ENCODE data around the gene ARF1. TPM values are rescaled to one million over a fixed set of nuclear protein-coding genes. Genes with fewer than 3 reads are reported as not detected.

The ARF1 gene
- total and polyA plus RNA-seq, 2 donors (not counting 1 experiment from before 2014, with no cell fraction given): 193 to 389 TPM

DNA sequence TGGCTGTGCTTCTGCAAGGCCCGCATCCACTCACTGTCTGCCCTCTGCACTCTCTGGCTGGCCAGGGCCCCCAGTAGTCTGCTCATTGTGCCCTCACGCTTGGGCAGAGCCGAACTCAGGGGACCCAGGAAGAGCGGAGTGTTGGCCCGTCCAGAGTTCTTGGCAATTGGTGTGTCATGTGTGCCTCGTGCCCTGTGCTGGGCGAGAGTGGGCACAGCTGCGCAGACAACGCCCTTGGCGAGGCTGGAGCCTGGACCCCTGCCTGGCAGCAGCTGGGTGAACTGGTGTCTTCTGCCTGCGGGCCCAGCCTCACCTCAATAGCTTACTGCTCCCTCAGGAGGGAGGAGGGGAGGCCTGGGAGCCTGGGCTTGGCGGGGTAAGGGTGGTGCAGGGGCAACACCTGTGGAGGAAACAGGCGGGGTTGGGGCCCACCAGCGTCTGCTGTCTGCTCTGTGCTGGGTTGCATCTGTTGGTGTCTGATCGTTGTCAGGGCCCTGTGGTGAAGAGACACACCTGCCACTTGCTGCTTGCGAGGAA is 59.7 kb downstream of the ARF1 start:
- Mint-ChIP-seq H3K27ac (no peak overlapping the region), H3K9me3 (ENCODE audit: insufficient read depth) (no peaks in the 10 kb centered on the region), H3K4me3 (peak overlapping the region; percentile 49), H3K27me3 (no peaks in the 10 kb centered on the region), H3K4me1 (peaks cover 54% of the 10 kb centered on the region)
- Histone ChIP-seq H3K27me3 (replicated peaks in 1 of 4; ENCODE audit: control extremely low read depth in 1 of 4, control insufficient read depth in 3 of 4, insufficient read depth in 4 of 4, low read length in 3 of 4) (no peaks in the 10 kb centered on the region), H3K27ac (ENCODE audit: low read length in 2 of 2) (no peak overlapping the region), H3K4me1 (ENCODE audit: control insufficient read depth in 2 of 2, insufficient read depth in 2 of 2, low read length in 2 of 2) (peaks cover 48 to 66% of the 10 kb centered on the region in 2 donors), H3K79me2 (ENCODE audit: control insufficient read depth, insufficient read depth, low read length) (peaks cover 65% of the 10 kb centered on the region), H3K4me2 (replicated peaks; ENCODE audit: low read depth, low read length, poor library complexity, severe bottlenecking) (peak overlapping the region; percentile 98), H4K20me1 (ENCODE audit: control insufficient read depth, insufficient read depth, low read length, poor library complexity, severe bottlenecking) (peaks cover 69% of the 10 kb centered on the region), H2AFZ (ENCODE audit: insufficient read depth, low read depth, low read length, poor library complexity, severe bottlenecking) (no peak overlapping the region), H3K9ac (ENCODE audit: low read length) (no peak overlapping the region), H3K4me3 (ENCODE audit: control extremely low read depth in 1 of 5, extremely low read depth in 1 of 5, insufficient read depth in 1 of 5, low read depth in 2 of 5, low read length in 4 of 5) (no peak overlapping the region), H3K9me3 (ENCODE audit: control extremely low read depth in 1 of 3, control insufficient read depth in 2 of 3, insufficient read depth in 1 of 3, low read length in 2 of 3) (peaks cover 0 to 11% (median 0%) of the 10 kb centered on the region in 3 donors), H3K36me3 (replicated peaks in 1 of 2; ENCODE audit: control extremely low read depth in 1 of 2, control insufficient read depth in 1 of 2, extremely low read depth in 1 of 2, insufficient read depth in 2 of 2, low read length in 1 of 2) (peaks cover 0 to 30% of the 10 kb centered on the region in 2 experiments)
- ChIA-PET POLR2A (no interaction called here), CTCF (interaction anchor here (0.8 to 1.6 kb wide), 3 partner anchors 11 to 24 kb away, joined by 3 to 7 read pairs (median 5); partner anchors contain the start of gene IBA57)
- 67% methylated on average over 14 of the region's 16 CpGs for whole genome bisulfite sequencing (ENCODE audit: insufficient coverage)
- ATAC-seq (ENCODE audit: low read depth) (no peak), DNase-seq (peak; percentile 18)
- TF ChIP-seq EZH2 (IDR thresholded peaks at IDR 0.05; ENCODE audit: borderline replicate concordance, insufficient read depth, low read depth, low read length, poor library complexity, severe bottlenecking): no peak
- TF ChIP-seq, protein P1, sequence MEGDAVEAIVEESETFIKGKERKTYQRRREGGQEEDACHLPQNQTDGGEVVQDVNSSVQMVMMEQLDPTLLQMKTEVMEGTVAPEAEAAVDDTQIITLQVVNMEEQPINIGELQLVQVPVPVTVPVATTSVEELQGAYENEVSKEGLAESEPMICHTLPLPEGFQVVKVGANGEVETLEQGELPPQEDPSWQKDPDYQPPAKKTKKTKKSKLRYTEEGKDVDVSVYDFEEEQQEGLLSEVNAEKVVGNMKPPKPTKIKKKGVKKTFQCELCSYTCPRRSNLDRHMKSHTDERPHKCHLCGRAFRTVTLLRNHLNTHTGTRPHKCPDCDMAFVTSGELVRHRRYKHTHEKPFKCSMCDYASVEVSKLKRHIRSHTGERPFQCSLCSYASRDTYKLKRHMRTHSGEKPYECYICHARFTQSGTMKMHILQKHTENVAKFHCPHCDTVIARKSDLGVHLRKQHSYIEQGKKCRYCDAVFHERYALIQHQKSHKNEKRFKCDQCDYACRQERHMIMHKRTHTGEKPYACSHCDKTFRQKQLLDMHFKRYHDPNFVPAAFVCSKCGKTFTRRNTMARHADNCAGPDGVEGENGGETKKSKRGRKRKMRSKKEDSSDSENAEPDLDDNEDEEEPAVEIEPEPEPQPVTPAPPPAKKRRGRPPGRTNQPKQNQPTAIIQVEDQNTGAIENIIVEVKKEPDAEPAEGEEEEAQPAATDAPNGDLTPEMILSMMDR (IDR thresholded peaks at IDR 0.05): no peak
- intact Hi-C loops (cut with micrococcal nuclease): no loop called here

DNA sequence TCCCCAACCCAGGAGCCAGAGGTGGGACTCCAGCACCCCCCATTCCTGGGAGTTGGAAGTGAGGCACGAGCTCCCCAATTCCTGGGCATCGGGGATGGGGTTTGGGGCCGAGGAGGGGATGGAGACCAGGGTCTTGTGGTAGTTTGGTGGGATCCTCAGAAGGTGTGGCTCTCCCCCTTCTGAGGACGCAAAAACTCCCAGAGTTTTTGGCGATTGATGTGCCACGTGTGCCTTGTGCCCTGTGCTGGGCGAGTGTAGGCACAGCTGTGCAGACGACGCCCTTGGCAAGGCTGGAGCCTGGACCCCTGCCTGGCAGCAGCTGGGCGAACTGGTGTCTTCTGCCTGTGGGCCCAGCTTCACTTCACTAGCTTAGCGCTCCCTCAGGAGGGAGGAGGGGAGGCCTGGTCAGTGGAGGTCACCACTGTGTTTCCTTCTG is 60.2 kb downstream of the ARF1 start:
- intact Hi-C loops (cut with micrococcal nuclease): no loop called here
- Mint-ChIP-seq H3K4me1 (peaks cover 50% of the 10 kb centered on the region), H3K9me3 (ENCODE audit: insufficient read depth) (no peaks in the 10 kb centered on the region), H3K27ac (no peak overlapping the region), H3K27me3 (no peaks in the 10 kb centered on the region), H3K4me3 (peak overlapping the region; percentile 49)
- TF ChIP-seq EZH2 (IDR thresholded peaks at IDR 0.05; ENCODE audit: borderline replicate concordance, insufficient read depth, low read depth, low read length, poor library complexity, severe bottlenecking): no peak
- TF ChIP-seq, protein P1 (IDR thresholded peaks at IDR 0.05): no peak
- DNase-seq (peak; percentile 14), ATAC-seq (ENCODE audit: low read depth) (no peak)
- Histone ChIP-seq H3K4me1 (ENCODE audit: control insufficient read depth in 2 of 2, insufficient read depth in 2 of 2, low read length in 2 of 2) (peaks cover 43 to 61% of the 10 kb centered on the region in 2 donors), H3K36me3 (replicated peaks in 1 of 2; ENCODE audit: control extremely low read depth in 1 of 2, control insufficient read depth in 1 of 2, extremely low read depth in 1 of 2, insufficient read depth in 2 of 2, low read length in 1 of 2) (peaks cover 0 to 35% of the 10 kb centered on the region in 2 experiments), H3K27ac (ENCODE audit: low read length in 2 of 2) (no peak overlapping the region), H4K20me1 (ENCODE audit: control insufficient read depth, insufficient read depth, low read length, poor library complexity, severe bottlenecking) (peaks cover 74% of the 10 kb centered on the region), H3K4me2 (replicated peaks; ENCODE audit: low read depth, low read length, poor library complexity, severe bottlenecking) (peak overlapping the region; percentile 98), H3K79me2 (ENCODE audit: control insufficient read depth, insufficient read depth, low read length) (peaks cover 65% of the 10 kb centered on the region), H3K9ac (ENCODE audit: low read length) (no peak overlapping the region), H3K4me3 (ENCODE audit: control extremely low read depth in 1 of 5, extremely low read depth in 1 of 5, insufficient read depth in 1 of 5, low read depth in 2 of 5, low read length in 4 of 5) (no peak overlapping the region), H3K9me3 (ENCODE audit: control extremely low read depth in 1 of 3, control insufficient read depth in 2 of 3, insufficient read depth in 1 of 3, low read length in 2 of 3) (peaks cover 0 to 11% (median 0%) of the 10 kb centered on the region in 3 donors), H2AFZ (ENCODE audit: insufficient read depth, low read depth, low read length, poor library complexity, severe bottlenecking) (no peak overlapping the region), H3K27me3 (replicated peaks in 1 of 4; ENCODE audit: control extremely low read depth in 1 of 4, control insufficient read depth in 3 of 4, insufficient read depth in 4 of 4, low read length in 3 of 4) (no peaks in the 10 kb centered on the region)
- ChIA-PET POLR2A (no interaction called here), CTCF (interaction anchor here (0.8 to 1.6 kb wide), 3 partner anchors 12 to 24 kb away, joined by 3 to 7 read pairs (median 5); partner anchors contain the start of gene IBA57)
- 84% methylated on average over 11 of the region's 11 CpGs for WGBS (ENCODE audit: insufficient coverage)

Data from B cell (primary cell).